Kidney (tissue), 14 donors: ENCODE data around the gene CANX. TPM values are rescaled to one million over a fixed set of nuclear protein-coding genes. Genes with fewer than 3 reads are reported as not detected.

Experiments used
- DNase-seq, 5 donors: peaks; one replicate each; pipeline ENCODE4 v3.0.0-alpha.2; 2013 to 2020
- FAIRE-seq: peaks from 2 replicates; lab custom pipeline; 2012; peaks lifted over from hg19 to GRCh38; lab: Jason Lieb, UNC
- H3K27ac ChIP-seq, 2 donors: one replicate each; pipeline ENCODE4 v1.7.0; 2013; ENCODE audit warnings: low read depth in 2 of 2, low read length in 2 of 2, inconsistent platforms in 1 of 2
- H3K27me3 ChIP-seq: one replicate; pipeline ENCODE4 v1.7.1; 2013; ENCODE audit warnings: low read length, inconsistent platforms; ENCODE audit not compliant: control insufficient read depth, insufficient read depth
- H3K36me3 ChIP-seq, 3 donors: one replicate each; pipeline versions ENCODE4 v1.7.0 to v1.7.1; 2013; ENCODE audit warnings: low read length in 3 of 3, control low read depth in 1 of 3, inconsistent platforms in 1 of 3; ENCODE audit not compliant: insufficient read depth in 3 of 3, control insufficient read depth in 2 of 3
- H3K4me1 ChIP-seq, 3 donors: one replicate each; pipeline versions ENCODE4 v1.7.0 to v1.7.1; 2013; ENCODE audit warnings: low read length in 3 of 3, inconsistent platforms in 1 of 3, low read depth in 1 of 3; ENCODE audit not compliant: control insufficient read depth in 2 of 3, insufficient read depth in 2 of 3
- H3K4me3 ChIP-seq, 3 donors: one replicate each; pipeline versions ENCODE4 v1.7.0 to v1.8.1; 2013; ENCODE audit warnings: low read length in 3 of 3, control low read depth in 1 of 3, inconsistent platforms in 1 of 3
- H3K9ac ChIP-seq, 3 donors: one replicate each; pipeline versions ENCODE4 v1.7.0 to v1.7.1; 2013; ENCODE audit warnings: low read length in 3 of 3, control low read depth in 1 of 3, inconsistent platforms in 1 of 3
- H3K9me3 ChIP-seq, 3 donors: one replicate each; pipeline versions ENCODE4 v1.7.0 to v1.7.1; 2013; ENCODE audit warnings: low read length in 3 of 3, control low read depth in 1 of 3, inconsistent platforms in 1 of 3; ENCODE audit not compliant: control insufficient read depth in 2 of 3, insufficient read depth in 1 of 3
- CTCF ChIP-seq: IDR thresholded peaks from 3 replicates; pipeline ENCODE4 v1.5.1; 2012; ENCODE audit warnings: mild to moderate bottlenecking, moderate library complexity, borderline replicate concordance; ENCODE audit not compliant: insufficient read depth; ENCODE audit errors: extremely low read depth
- intact Hi-C: fragments of 100-400 bp; cut with DNase I; formaldehyde crosslinking; loops from one replicate; pipeline ENCODE4 v1.11.1; 2022
- polyA plus RNA-seq: library from polyadenylated mRNA; stranded (reverse); fragments of 350-450 nt; fragmentation: Illumina TruSeq; extraction: RNeasy Lipid Tissue Mini Kit (QIAGEN cat#74804); gene quantifications from one replicate; pipeline ENCODE4 v1.2.3, GENCODE V29; 2014; ENCODE audit warnings: low read depth, low replicate concordance; ENCODE audit not compliant: insufficient read depth
- total RNA-seq: library from RNA; stranded (reverse); fragmentation: NEBNext Ultra II Directional; extraction: Animal tissue kit (Norgen Biotek cat#: 25700); gene quantifications from one replicate; pipeline ENCODE4 v1.2.1, GENCODE V29; 2021
- donor health status: control.
- donor health status: control.
- donor health status: control.
- donor health status: control.
- donor health status: control.
- donor health status: DM: yes; HTN: yes; CAD: no.
- donor health status: Normal renal cell carcinoma (clear cell type).

Gene CANX
- total and polyA plus RNA-seq, 2 donors from 2014 or later, result 208 to 824 TPM

- no peak for FAIRE-seq
- no peak overlapping the region for H3K4me3 ChIP-seq
- DNase-seq, result no peak
- no peaks in the 10 kb centered on the region for H3K9me3 ChIP-seq
- TF ChIP-seq CTCF, result no peak
- no peaks in the 10 kb centered on the region for H3K27me3 ChIP-seq
- intact Hi-C loops, result no loop called here
- no peak overlapping the region for H3K27ac ChIP-seq
- no peaks in the 10 kb centered on the region for H3K4me1 ChIP-seq
- no peak overlapping the region for H3K9ac ChIP-seq
- H3K36me3 ChIP-seq, result peaks cover 0 to 25% (median 14%) of the 10 kb centered on the region in 3 donors
Observed at GRCh38 chr5:179778591-179778990, 79.8 kb downstream of the CANX start.

- TF ChIP-seq CTCF, result no peak
- no peak overlapping the region for H3K4me3 ChIP-seq
- H3K27ac ChIP-seq, result no peak overlapping the region
- no peak for DNase-seq
- H3K9me3 ChIP-seq, result no peaks in the 10 kb centered on the region
- intact Hi-C loops, result no loop called here
- no peak for FAIRE-seq
- peaks cover 0 to 18% (median 7%) of the 10 kb centered on the region in 3 donors for H3K36me3 ChIP-seq
- no peaks in the 10 kb centered on the region for H3K27me3 ChIP-seq
- H3K4me1 ChIP-seq, result no peaks in the 10 kb centered on the region
- H3K9ac ChIP-seq, result no peak overlapping the region
Observed at GRCh38 chr5:179779826-179780225, 81.1 kb downstream of the CANX start.

GRCh38 chr5:179780362-179780761 lies 81.6 kb downstream of the CANX start:
- DNase-seq (no peak), FAIRE-seq (no peak)
- Histone ChIP-seq H3K36me3 (peaks cover 0 to 18% (median 7%) of the 10 kb centered on the region in 3 donors), H3K9ac (no peak overlapping the region), H3K4me1 (no peaks in the 10 kb centered on the region), H3K9me3 (no peaks in the 10 kb centered on the region), H3K27me3 (no peaks in the 10 kb centered on the region), H3K4me3 (no peak overlapping the region), H3K27ac (no peak overlapping the region)
- no peak for TF ChIP-seq CTCF
- intact Hi-C loops, result no loop called here

Other genes with a start within 250 kb of the CANX start
- 56.3 TPM for gene RUFY1, start 148.4 kb upstream of the CANX start, total RNA-seq
- 48.5 TPM for gene RUFY1, start 148.4 kb upstream of the CANX start, polyA plus RNA-seq
- 564 TPM for gene HNRNPH1, start 75.3 kb upstream of the CANX start, total RNA-seq
- 191 TPM for gene HNRNPH1, start 75.3 kb upstream of the CANX start, polyA plus RNA-seq
- not detected for gene CBY3, start 17.9 kb upstream of the CANX start, total RNA-seq
- gene CBY3, start 17.9 kb upstream of the CANX start, polyA plus RNA-seq, result not detected
- 26.8 TPM for gene MAML1, start 33.9 kb downstream of the CANX start, total RNA-seq
- 5.3 TPM for gene MAML1, start 33.9 kb downstream of the CANX start, polyA plus RNA-seq
- gene LTC4S, start 95.0 kb downstream of the CANX start, total RNA-seq, result 30.6 TPM
- 20.1 TPM for gene LTC4S, start 95.0 kb downstream of the CANX start, polyA plus RNA-seq
- 174 TPM for gene MGAT4B, start 107.9 kb downstream of the CANX start, total RNA-seq
- gene MGAT4B, start 107.9 kb downstream of the CANX start, polyA plus RNA-seq, result 79.4 TPM
- 249 TPM for gene SQSTM1, start 121.9 kb downstream of the CANX start, total RNA-seq
- 309 TPM for gene SQSTM1, start 121.9 kb downstream of the CANX start, polyA plus RNA-seq
- gene MRNIP, start 159.8 kb downstream of the CANX start, total RNA-seq, result 36.6 TPM
- gene MRNIP, start 159.8 kb downstream of the CANX start, polyA plus RNA-seq, result 25.3 TPM
- gene TBC1D9B, start 208.9 kb downstream of the CANX start, total RNA-seq, result 117 TPM
- 49.5 TPM for gene TBC1D9B, start 208.9 kb downstream of the CANX start, polyA plus RNA-seq